Memory B cell (primary cell): ENCODE results near the gene CD2.
"Not testable (repeated sequence)": the region's sequence is repeated elsewhere in the genome, so short reads cannot be mapped to it uniquely, and the experiment has no call there.

ENCODE experiments used
- ATAC-seq: fragments of 150-1000 bp; cut with Tn5 transposase; 2 replicates; pipeline ENCODE4 v1.10.0; 2021; ENCODE audit warnings: low read depth, mild to moderate bottlenecking, moderate library complexity
- DNase-seq, 2 donors: peaks; one replicate each; pipeline ENCODE4 v3.0.0; 2022; ENCODE audit warnings: low spot score in 2 of 2
- H3K27ac Mint-ChIP-seq: one replicate; pipeline ENCODE4 v1.8.0; 2022; ENCODE audit warnings: mild to moderate bottlenecking, moderate library complexity, mixed read lengths
- H3K27me3 Mint-ChIP-seq: one replicate; pipeline ENCODE4 v1.8.0; 2022; ENCODE audit warnings: mixed read lengths
- H3K36me3 Mint-ChIP-seq: one replicate; pipeline ENCODE4 v1.8.0; 2022; ENCODE audit warnings: mild to moderate bottlenecking, mixed read lengths
- H3K4me1 Mint-ChIP-seq: one replicate; pipeline ENCODE4 v1.8.0; 2022; ENCODE audit warnings: mixed read lengths
- H3K4me3 Mint-ChIP-seq: one replicate; pipeline ENCODE4 v1.8.0; 2022; ENCODE audit warnings: mild to moderate bottlenecking, moderate library complexity, mixed read lengths
- H3K9me3 Mint-ChIP-seq: one replicate; pipeline ENCODE4 v1.8.0; 2022; ENCODE audit warnings: mixed read lengths

The CD2 gene

GRCh38 chr1:116739371-116740012, 14.7 kb upstream of the CD2 start:
- DNase-seq: no peak
- Mint-ChIP-seq H3K4me3 (no peak overlapping the region), H3K27me3 (no peaks in the 10 kb centered on the region), H3K36me3 (peaks cover 7% of the 10 kb centered on the region), H3K9me3 (peaks cover 10% of the 10 kb centered on the region), H3K27ac (peak overlapping the region; percentile 96), H3K4me1 (peaks cover 33% of the 10 kb centered on the region)
- ATAC-seq: no peak

- ATAC-seq (no peak), DNase-seq (no peak)
- peaks cover 33% of the 10 kb centered on the region for H3K4me1 Mint-ChIP-seq
- peaks cover 7% of the 10 kb centered on the region for H3K36me3 Mint-ChIP-seq
- H3K27ac Mint-ChIP-seq: no peak overlapping the region
- H3K9me3 Mint-ChIP-seq: peaks cover 14% of the 10 kb centered on the region
- no peak overlapping the region for H3K4me3 Mint-ChIP-seq
- no peaks in the 10 kb centered on the region for H3K27me3 Mint-ChIP-seq
Observed at GRCh38 chr1:116740296-116740695, 13.9 kb upstream of the CD2 start.

DNA sequence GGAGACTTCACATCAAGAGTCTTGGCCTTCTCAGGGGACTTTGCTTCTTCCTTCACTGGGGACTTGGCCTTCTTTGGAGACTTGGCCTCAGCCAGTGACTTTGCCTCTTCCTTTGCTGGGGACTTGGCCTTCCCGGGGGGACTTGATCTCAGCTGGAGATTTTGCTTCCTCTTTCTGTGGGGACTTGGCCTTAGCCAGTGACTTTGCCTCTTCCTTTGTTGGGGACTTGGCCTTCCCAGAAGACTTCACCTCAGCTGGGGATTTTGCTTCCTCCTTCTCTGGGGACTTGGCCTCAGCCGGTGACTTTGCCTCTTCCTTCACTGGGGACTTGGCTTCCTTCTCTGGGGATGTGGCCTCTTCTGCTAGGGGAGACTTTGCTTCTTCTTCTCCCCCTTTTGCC, 13.5 kb upstream of the CD2 start:
- no peak for DNase-seq
- Mint-ChIP-seq H3K27me3 (no peaks in the 10 kb centered on the region), H3K9me3 (peaks cover 14% of the 10 kb centered on the region), H3K27ac (no peak overlapping the region), H3K4me3 (no peak overlapping the region), H3K4me1 (peaks cover 33% of the 10 kb centered on the region), H3K36me3 (peaks cover 10% of the 10 kb centered on the region)
- ATAC-seq: no peak

DNA sequence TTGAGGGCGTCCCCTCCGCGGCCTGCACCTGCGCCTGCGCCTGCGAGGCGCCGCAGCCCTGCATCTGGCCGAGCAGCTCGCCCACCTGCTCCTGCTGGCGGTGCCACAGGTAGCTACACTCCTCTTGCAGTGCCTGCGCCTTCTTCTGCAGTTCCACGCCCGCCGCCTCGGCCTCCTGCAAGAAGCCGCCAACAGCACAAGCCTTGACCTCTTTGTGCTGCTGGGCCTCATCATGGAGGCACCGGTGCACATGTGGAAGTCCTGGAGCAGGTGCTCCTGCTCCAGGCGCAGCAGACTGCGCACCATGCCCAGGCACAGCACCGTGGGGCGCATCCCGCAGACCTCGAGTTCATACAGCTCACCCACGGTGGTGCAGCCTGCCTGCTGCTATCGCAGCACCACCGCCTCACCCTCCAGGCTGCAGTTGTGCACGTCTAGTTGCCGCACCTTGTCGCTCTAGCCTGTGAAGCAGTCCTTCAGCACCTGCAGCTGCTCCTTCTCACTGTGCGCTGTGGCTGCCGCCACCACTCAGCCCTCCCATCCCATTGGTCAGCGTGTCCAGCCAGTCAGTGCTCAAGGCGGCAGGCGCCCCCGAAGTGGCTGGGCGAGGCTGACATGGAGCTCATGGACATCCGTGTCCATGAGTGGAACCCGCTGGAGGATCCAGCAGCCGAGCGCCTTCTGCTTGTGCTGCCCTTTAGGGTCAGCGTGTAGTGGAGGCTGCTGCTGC, 12.2 kb upstream of the CD2 start:
- DNase-seq (no peak), ATAC-seq (no peak)
- Mint-ChIP-seq H3K27ac (no peak overlapping the region), H3K27me3 (no peaks in the 10 kb centered on the region), H3K36me3 (peaks cover 10% of the 10 kb centered on the region), H3K4me1 (peaks cover 28% of the 10 kb centered on the region), H3K4me3 (no peak overlapping the region), H3K9me3 (peaks cover 18% of the 10 kb centered on the region)

GRCh38 chr1:116743535-116743934, 10.7 kb upstream of the CD2 start:
- H3K4me3 Mint-ChIP-seq: no peak overlapping the region
- peaks cover 14% of the 10 kb centered on the region for H3K4me1 Mint-ChIP-seq
- no peak overlapping the region for H3K27ac Mint-ChIP-seq
- peaks cover 28% of the 10 kb centered on the region for H3K9me3 Mint-ChIP-seq
- DNase-seq (no peak), ATAC-seq (no peak)
- no peaks in the 10 kb centered on the region for H3K27me3 Mint-ChIP-seq
- peaks cover 11% of the 10 kb centered on the region for H3K36me3 Mint-ChIP-seq

DNA sequence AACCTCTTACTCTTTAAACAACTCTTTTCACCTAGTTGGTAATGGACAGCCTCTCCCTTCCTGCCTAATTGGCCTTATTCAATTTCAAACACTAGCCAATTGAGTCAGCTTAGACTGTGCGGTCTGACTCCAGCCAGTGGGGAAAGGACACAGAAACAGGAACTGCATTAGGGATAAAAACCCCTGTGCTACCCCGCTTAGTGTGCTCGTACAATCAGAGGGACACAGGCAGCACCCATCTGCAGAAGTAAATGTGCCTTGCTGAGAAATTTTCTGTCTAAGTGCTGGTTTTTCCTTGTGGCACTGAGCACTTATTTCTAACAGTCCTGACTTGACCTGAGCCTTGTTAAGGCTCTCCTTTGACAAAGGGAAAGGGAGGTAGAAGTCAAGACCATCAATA, 6.0 kb upstream of the CD2 start:
- DNase-seq (no peak), ATAC-seq (no peak)
- Mint-ChIP-seq H3K4me1 (no peaks in the 10 kb centered on the region), H3K9me3 (peaks cover 29% of the 10 kb centered on the region), H3K4me3 (no peak overlapping the region), H3K27ac (no peak overlapping the region), H3K27me3 (no peaks in the 10 kb centered on the region), H3K36me3 (peaks cover 9% of the 10 kb centered on the region)

DNA sequence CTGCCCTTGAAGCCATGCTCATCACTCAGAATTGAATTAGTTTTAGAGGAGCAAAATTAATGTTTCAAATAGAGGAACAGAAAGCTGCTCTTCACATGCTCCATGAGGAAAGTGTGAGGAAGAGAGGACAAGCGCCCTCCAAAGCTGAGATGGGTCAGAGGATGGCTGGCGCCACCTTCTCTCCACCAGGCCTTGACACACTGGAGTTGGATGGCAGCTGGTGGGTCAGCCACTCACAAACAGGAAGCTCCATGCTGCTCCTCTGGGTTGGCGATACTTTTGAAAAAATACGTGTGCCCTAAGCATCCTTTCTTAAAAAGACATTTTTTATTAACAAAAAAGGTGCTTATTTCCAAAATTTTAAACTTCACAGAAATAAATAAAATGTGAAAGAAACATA, 3.1 kb upstream of the CD2 start:
- Mint-ChIP-seq H3K36me3 (peaks cover 3% of the 10 kb centered on the region), H3K27me3 (no peaks in the 10 kb centered on the region), H3K9me3 (peaks cover 19% of the 10 kb centered on the region), H3K27ac (no peak overlapping the region), H3K4me1 (no peaks in the 10 kb centered on the region), H3K4me3 (no peak overlapping the region)
- ATAC-seq: no peak
- DNase-seq: no peak

GRCh38 chr1:116751621-116752020, 2.6 kb upstream of the CD2 start:
- ATAC-seq (no peak), DNase-seq (no peak)
- Mint-ChIP-seq H3K9me3 (peaks cover 17% of the 10 kb centered on the region), H3K4me1 (no peaks in the 10 kb centered on the region), H3K4me3 (no peak overlapping the region), H3K27ac (no peak overlapping the region), H3K27me3 (no peaks in the 10 kb centered on the region), H3K36me3 (peaks cover 3% of the 10 kb centered on the region)

GRCh38 chr1:116753312-116753711, 918 bp upstream of the CD2 start:
- ATAC-seq (no peak), DNase-seq (no peak)
- no peaks in the 10 kb centered on the region for H3K27me3 Mint-ChIP-seq
- peaks cover 3% of the 10 kb centered on the region for H3K36me3 Mint-ChIP-seq
- H3K9me3 Mint-ChIP-seq: peaks cover 7% of the 10 kb centered on the region
- no peak overlapping the region for H3K27ac Mint-ChIP-seq
- no peaks in the 10 kb centered on the region for H3K4me1 Mint-ChIP-seq
- H3K4me3 Mint-ChIP-seq: no peak overlapping the region

- Mint-ChIP-seq H3K36me3 (no peaks in the 10 kb centered on the region), H3K4me1 (no peaks in the 10 kb centered on the region), H3K9me3 (no peaks in the 10 kb centered on the region), H3K27me3 (no peaks in the 10 kb centered on the region), H3K4me3 (no peak overlapping the region), H3K27ac (no peak overlapping the region)
- DNase-seq (no peak), ATAC-seq (no peak)
Observed at GRCh38 chr1:116755066-116755465, 836 bp downstream of the CD2 start.

DNA sequence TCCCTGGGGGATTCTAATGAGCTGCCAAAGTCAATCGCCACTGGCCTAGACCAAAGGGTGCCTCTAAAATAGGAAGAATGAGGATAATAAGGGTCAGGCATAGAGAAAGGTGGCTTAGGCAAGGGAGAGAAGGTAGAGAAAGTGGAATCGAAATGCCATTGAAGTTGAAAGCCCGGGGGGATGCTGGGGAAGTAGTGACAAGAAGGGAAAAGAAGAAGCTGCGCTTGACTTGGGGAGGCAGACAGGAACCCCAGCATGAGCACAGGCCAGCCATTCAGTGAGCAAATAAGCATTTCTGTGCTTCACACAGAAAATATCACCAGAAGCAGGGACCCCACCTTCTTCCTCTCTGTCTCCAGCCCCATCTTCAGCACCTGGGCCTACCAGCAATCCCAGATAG, 1.5 kb downstream of the CD2 start:
- no peaks in the 10 kb centered on the region for H3K27me3 Mint-ChIP-seq
- H3K9me3 Mint-ChIP-seq: no peaks in the 10 kb centered on the region
- no peaks in the 10 kb centered on the region for H3K36me3 Mint-ChIP-seq
- no peaks in the 10 kb centered on the region for H3K4me1 Mint-ChIP-seq
- H3K27ac Mint-ChIP-seq: no peak overlapping the region
- ATAC-seq: no peak
- no peak overlapping the region for H3K4me3 Mint-ChIP-seq
- no peak for DNase-seq

- H3K4me3 Mint-ChIP-seq, H3K4me1 Mint-ChIP-seq, DNase-seq, ATAC-seq, H3K27ac Mint-ChIP-seq, H3K9me3 Mint-ChIP-seq, H3K36me3 Mint-ChIP-seq, H3K27me3 Mint-ChIP-seq: not testable (repeated sequence)
Observed at GRCh38 chr1:116756092-116756491, 1.9 kb downstream of the CD2 start.

- not testable (repeated sequence) for H3K36me3 Mint-ChIP-seq, ATAC-seq, H3K27ac Mint-ChIP-seq, H3K4me3 Mint-ChIP-seq, DNase-seq, H3K4me1 Mint-ChIP-seq, H3K27me3 Mint-ChIP-seq, H3K9me3 Mint-ChIP-seq
Observed at GRCh38 chr1:116758456-116758815, 4.2 kb downstream of the CD2 start.

- no peak overlapping the region for H3K4me3 Mint-ChIP-seq
- H3K27me3 Mint-ChIP-seq: no peaks in the 10 kb centered on the region
- no peak for ATAC-seq
- no peaks in the 10 kb centered on the region for H3K9me3 Mint-ChIP-seq
- H3K36me3 Mint-ChIP-seq: no peaks in the 10 kb centered on the region
- no peak for DNase-seq
- H3K27ac Mint-ChIP-seq: no peak overlapping the region
- no peaks in the 10 kb centered on the region for H3K4me1 Mint-ChIP-seq
Observed at GRCh38 chr1:116759636-116760035, 5.4 kb downstream of the CD2 start.

- H3K27me3 Mint-ChIP-seq: no peaks in the 10 kb centered on the region
- H3K36me3 Mint-ChIP-seq: no peaks in the 10 kb centered on the region
- no peaks in the 10 kb centered on the region for H3K9me3 Mint-ChIP-seq
- DNase-seq (no peak), ATAC-seq (no peak)
- H3K4me1 Mint-ChIP-seq: no peaks in the 10 kb centered on the region
- H3K4me3 Mint-ChIP-seq: no peak overlapping the region
- no peak overlapping the region for H3K27ac Mint-ChIP-seq
Observed at GRCh38 chr1:116760487-116760886, 6.3 kb downstream of the CD2 start.
